HG03025 (cell line): ENCODE results near the gene CD74.

ENCODE experiments used
- ATAC-seq: cut with Tn5 transposase; IDR thresholded peaks from one replicate; pipeline ENCODE4 v1.9.1; 2021; ENCODE audit warnings: mild to moderate bottlenecking, moderate library complexity; ENCODE audit not compliant: unreplicated experiment, low FRiP score

Gene CD74

GRCh38 chr5:150374651-150375050 lies 38.1 kb downstream of the CD74 start:
- ATAC-seq, result no peak

GRCh38 chr5:150372639-150373038 lies 40.1 kb downstream of the CD74 start:
- ATAC-seq, result no peak

- ATAC-seq, result no peak
Observed at GRCh38 chr5:150368526-150368925, 44.2 kb downstream of the CD74 start.

GRCh38 chr5:150364004-150364403 lies 48.7 kb downstream of the CD74 start:
- no peak for ATAC-seq

GRCh38 chr5:150363185-150363584 lies 49.5 kb downstream of the CD74 start:
- no peak for ATAC-seq

GRCh38 chr5:150361301-150361700 lies 51.4 kb downstream of the CD74 start:
- ATAC-seq, result no peak

- no peak for ATAC-seq
Observed at GRCh38 chr5:150358261-150359095, 54.2 kb downstream of the CD74 start.

GRCh38 chr5:150357326-150358260 lies 55.1 kb downstream of the CD74 start, which contains the start of gene TCOF1:
Gene TCOF1 (plus strand): TSS chr5:150357697. CDS start chr5:150357747, 50 bp downstream.
- ATAC-seq, result peak; percentile 85

- ATAC-seq, result no peak
Observed at GRCh38 chr5:150356575-150357294, 56.0 kb downstream of the CD74 start.

GRCh38 chr5:150355791-150356190 lies 56.9 kb downstream of the CD74 start:
- no peak for ATAC-seq

- ATAC-seq, result no peak
Observed at GRCh38 chr5:150353032-150353675, 59.6 kb downstream of the CD74 start.

- ATAC-seq, result no peak
Observed at GRCh38 chr5:150352244-150353031, 60.3 kb downstream of the CD74 start.
